SU-DHL-6 (cell line): Measurements from ENCODE around the gene ZCCHC4.

Source experiments
- H2AFZ ChIP-seq: fragments of 200-600 bp; sonication (generic); 2 replicates; pipeline ENCODE4 v1.6.1; 2014; ENCODE audit warnings: low read depth, mild to moderate bottlenecking, moderate library complexity, mixed read lengths, antibody characterized with exemption, low read length; ENCODE audit not compliant: severe bottlenecking
- H3F3A ChIP-seq: fragments of 200-600 bp; shearing (Covaris generic); 2 replicates; pipeline ENCODE4 v1.6.0; 2016; ENCODE audit warnings: antibody characterized with exemption, mild to moderate bottlenecking; ENCODE audit not compliant: insufficient read depth
- H3K27ac ChIP-seq: fragments of 200-600 bp; sonication (generic); 2 replicates; pipeline ENCODE4 v1.5.1; 2016; ENCODE audit warnings: low read depth, mild to moderate bottlenecking, low read length, moderate library complexity, mixed read lengths
- H3K27me3 ChIP-seq: fragments of 200-600 bp; sonication (generic), shearing (Covaris generic); 2 replicates; pipeline ENCODE4 v1.6.0; 2014; ENCODE audit warnings: mild to moderate bottlenecking, low read length
- H3K36me3 ChIP-seq: fragments of 200-600 bp; sonication (generic); 2 replicates; pipeline ENCODE4 v1.6.1; 2014; ENCODE audit warnings: mild to moderate bottlenecking, low read length, mixed read lengths
- H3K4me2 ChIP-seq: fragments of 300-600, 200-600 bp; shearing (Covaris generic), sonication (generic); 2 replicates; pipeline ENCODE4 v1.6.0; 2014; ENCODE audit warnings: low read length, low read depth, mild to moderate bottlenecking; ENCODE audit not compliant: poor library complexity, severe bottlenecking
- H3K4me3 ChIP-seq: fragments of 200-600 bp; sonication (generic); 2 replicates; pipeline ENCODE4 v1.5.1; 2014; ENCODE audit warnings: antibody characterized with exemption, low read length, mild to moderate bottlenecking, mixed read lengths; ENCODE audit not compliant: insufficient read depth, poor library complexity, severe bottlenecking
- H3K79me2 ChIP-seq: fragments of 200-600 bp; sonication (generic); 2 replicates; pipeline ENCODE4 v1.6.1; 2014; ENCODE audit warnings: mild to moderate bottlenecking, low read length, moderate library complexity; ENCODE audit not compliant: insufficient read depth
- H3K9ac ChIP-seq: fragments of 200-600 bp; sonication (generic); 2 replicates; pipeline ENCODE4 v1.7.0; 2014; ENCODE audit warnings: mild to moderate bottlenecking, low read length
- H3K9me2 ChIP-seq: fragments of 200-600 bp; sonication (generic); replicated peaks from 2 replicates; pipeline ENCODE4 v1.6.1; 2014; ENCODE audit warnings: low read length; ENCODE audit not compliant: insufficient read depth
- H3K9me3 ChIP-seq: fragments of 200-600 bp; sonication (generic); 2 replicates; pipeline ENCODE4 v1.6.1; 2014; ENCODE audit warnings: low read length, mixed read lengths; ENCODE audit not compliant: insufficient read depth
- H4K20me1 ChIP-seq: fragments of 200-600 bp; sonication (generic); 2 replicates; pipeline ENCODE4 v1.6.1; 2014; ENCODE audit warnings: low read depth, mild to moderate bottlenecking, antibody characterized with exemption, low read length, moderate library complexity, mixed read lengths
- EZH2phosphoT487 ChIP-seq: fragments of 200-600 bp; sonication (generic), shearing (Covaris generic); conservative IDR thresholded peaks from 2 replicates; pipeline ENCODE4 v1.6.1; 2018; ENCODE audit warnings: mild to moderate bottlenecking, antibody characterized with exemption, low read length, moderate library complexity, mixed read lengths
- TF ChIP-seq, protein P1 (sequence below): fragments of 200-600 bp; sonication (generic); IDR thresholded peaks from one replicate; pipeline ENCODE4 v1.5.1; 2017; ENCODE audit warnings: antibody characterized with exemption, mild to moderate bottlenecking, low read length, moderate library complexity; ENCODE audit not compliant: insufficient read depth, poor library complexity, severe bottlenecking

ZCCHC4 gene

DNA sequence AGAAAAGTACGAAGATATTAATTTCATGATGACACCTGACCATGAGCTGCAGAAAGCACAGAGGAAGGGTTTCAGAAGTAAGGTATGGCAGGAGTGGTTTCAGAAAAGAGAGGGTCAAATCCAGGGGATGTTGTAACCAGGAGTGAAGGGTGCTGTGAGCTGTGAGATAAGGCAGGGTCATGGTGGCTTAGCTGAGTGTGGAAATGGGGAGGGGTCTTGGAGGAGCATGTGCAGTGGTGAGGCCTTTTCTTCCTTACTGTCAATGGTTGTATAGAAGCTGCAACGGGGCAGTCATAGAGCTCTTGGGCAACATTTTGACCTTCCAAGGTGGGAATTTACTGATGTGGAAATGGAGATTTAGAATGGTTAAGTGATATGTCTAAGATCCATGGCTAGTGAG is 67.0 kb downstream of the ZCCHC4 start:
- no peak overlapping the region for H2AFZ ChIP-seq
- no peak for TF ChIP-seq EZH2phosphoT487
- TF ChIP-seq, protein P1, sequence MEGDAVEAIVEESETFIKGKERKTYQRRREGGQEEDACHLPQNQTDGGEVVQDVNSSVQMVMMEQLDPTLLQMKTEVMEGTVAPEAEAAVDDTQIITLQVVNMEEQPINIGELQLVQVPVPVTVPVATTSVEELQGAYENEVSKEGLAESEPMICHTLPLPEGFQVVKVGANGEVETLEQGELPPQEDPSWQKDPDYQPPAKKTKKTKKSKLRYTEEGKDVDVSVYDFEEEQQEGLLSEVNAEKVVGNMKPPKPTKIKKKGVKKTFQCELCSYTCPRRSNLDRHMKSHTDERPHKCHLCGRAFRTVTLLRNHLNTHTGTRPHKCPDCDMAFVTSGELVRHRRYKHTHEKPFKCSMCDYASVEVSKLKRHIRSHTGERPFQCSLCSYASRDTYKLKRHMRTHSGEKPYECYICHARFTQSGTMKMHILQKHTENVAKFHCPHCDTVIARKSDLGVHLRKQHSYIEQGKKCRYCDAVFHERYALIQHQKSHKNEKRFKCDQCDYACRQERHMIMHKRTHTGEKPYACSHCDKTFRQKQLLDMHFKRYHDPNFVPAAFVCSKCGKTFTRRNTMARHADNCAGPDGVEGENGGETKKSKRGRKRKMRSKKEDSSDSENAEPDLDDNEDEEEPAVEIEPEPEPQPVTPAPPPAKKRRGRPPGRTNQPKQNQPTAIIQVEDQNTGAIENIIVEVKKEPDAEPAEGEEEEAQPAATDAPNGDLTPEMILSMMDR: no peak
- H3K27me3 ChIP-seq: no peaks in the 10 kb centered on the region
- H3K9ac ChIP-seq: no peak overlapping the region
- H3K27ac ChIP-seq: no peak overlapping the region
- H3K9me2 ChIP-seq: no peaks in the 10 kb centered on the region
- H3K9me3 ChIP-seq: no peaks in the 10 kb centered on the region
- no peak overlapping the region for H3K4me3 ChIP-seq
- H3K79me2 ChIP-seq: peaks cover 31% of the 10 kb centered on the region
- no peaks in the 10 kb centered on the region for H4K20me1 ChIP-seq
- peaks cover 16% of the 10 kb centered on the region; the same call in 1 of the 2 replicates for H3F3A ChIP-seq
- H3K4me2 ChIP-seq: peak overlapping the region; percentile 74
- peaks cover 37% of the 10 kb centered on the region for H3K36me3 ChIP-seq

DNA sequence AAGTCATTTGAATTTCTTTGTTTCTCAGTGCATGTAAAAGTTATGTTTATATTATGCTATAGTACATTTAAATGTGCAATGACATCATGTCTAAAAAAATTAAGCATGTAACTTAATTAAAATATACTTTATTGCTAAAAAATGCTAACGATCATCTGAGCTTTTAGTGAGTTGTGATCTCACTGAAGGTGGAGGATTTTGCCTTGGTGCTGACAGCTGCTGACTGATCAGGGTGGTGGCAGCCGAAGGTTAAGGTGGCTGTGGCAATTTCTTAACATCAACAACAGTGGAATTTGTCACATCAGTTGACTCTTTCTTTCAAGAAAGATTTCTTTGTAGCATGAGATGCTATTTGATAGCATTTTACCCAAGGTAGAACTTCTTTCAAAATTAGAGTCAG is 71.1 kb downstream of the ZCCHC4 start:
- no peaks in the 10 kb centered on the region for H3K9me3 ChIP-seq
- TF ChIP-seq, protein P1: no peak
- no peak for TF ChIP-seq EZH2phosphoT487
- H3K27me3 ChIP-seq: no peaks in the 10 kb centered on the region
- no peak overlapping the region for H3K27ac ChIP-seq
- H3K4me2 ChIP-seq: no peak overlapping the region
- no peaks in the 10 kb centered on the region for H3K9me2 ChIP-seq
- 0 out of 2 replicates have a peak, but pooled peaks cover 5% of the 10 kb centered on the region for H3F3A ChIP-seq
- H3K9ac ChIP-seq: no peak overlapping the region
- H3K36me3 ChIP-seq: peaks cover 54% of the 10 kb centered on the region
- H4K20me1 ChIP-seq: no peaks in the 10 kb centered on the region
- H3K4me3 ChIP-seq: no peak overlapping the region
- no peak overlapping the region for H2AFZ ChIP-seq
- peaks cover 16% of the 10 kb centered on the region for H3K79me2 ChIP-seq

DNA sequence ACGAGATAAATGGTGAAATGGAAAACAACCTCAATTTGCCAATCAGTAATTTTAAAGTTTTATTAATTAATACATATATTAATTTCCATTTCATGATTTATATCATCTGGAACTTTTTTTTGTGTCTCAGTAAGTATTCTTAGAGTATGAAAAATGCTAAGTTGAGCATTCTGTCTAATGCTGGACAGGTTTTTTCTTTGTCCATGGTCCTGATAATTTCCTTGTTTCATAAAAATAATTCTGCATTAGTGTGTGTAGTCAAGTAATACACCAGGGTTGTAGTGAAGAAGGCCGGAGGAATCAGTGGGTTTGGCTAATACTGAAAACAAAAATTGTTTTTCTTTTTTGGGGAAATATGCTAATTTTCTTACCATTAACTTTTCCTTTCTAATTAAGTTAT is 74.4 kb downstream of the ZCCHC4 start:
- Histone ChIP-seq H3K9ac (no peak overlapping the region), H3K4me3 (no peak overlapping the region), H3K36me3 (peaks cover 67% of the 10 kb centered on the region), H3F3A (no peaks in the 10 kb centered on the region), H3K4me2 (no peak overlapping the region), H3K27me3 (no peaks in the 10 kb centered on the region), H3K9me2 (no peaks in the 10 kb centered on the region), H3K9me3 (no peaks in the 10 kb centered on the region), H2AFZ (no peak overlapping the region), H4K20me1 (no peaks in the 10 kb centered on the region), H3K79me2 (no peaks in the 10 kb centered on the region; the same call in 1 of the 2 replicates), H3K27ac (no peak overlapping the region)
- TF ChIP-seq, protein P1: no peak
- no peak for TF ChIP-seq EZH2phosphoT487
